ENCODE measurements around the gene RFXAP. TPM values are rescaled to one million over a fixed set of nuclear protein-coding genes. Genes with fewer than 3 reads are reported as not detected.

The RFXAP gene
- total and polyA plus RNA-seq, 2 experiments from 2014 or later, result 1.8 to 2.2 TPM

DNA sequence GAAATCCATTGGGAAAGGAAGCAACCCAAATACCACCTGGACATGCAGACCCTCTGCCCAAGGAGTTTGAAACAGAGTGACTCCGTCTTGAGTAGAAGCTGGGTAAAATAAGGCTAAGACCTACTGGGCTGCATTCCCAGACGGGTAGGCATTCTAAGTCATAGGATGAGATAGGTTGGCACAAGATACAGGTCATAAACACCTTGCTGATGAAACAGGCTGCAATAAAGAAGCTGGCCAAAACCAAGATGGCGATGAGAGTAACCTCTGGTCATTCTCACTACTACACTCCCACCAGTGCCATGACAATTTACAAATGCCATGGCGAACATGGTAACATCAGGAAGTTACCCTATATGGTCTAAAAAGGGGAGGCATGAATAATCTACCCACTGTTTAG, 40.2 kb downstream of the RFXAP start:
- Histone ChIP-seq H3K27me3 (replicated peaks; ENCODE audit: insufficient read depth) (no peaks in the 10 kb centered on the region), H3K27ac (no peak overlapping the region), H4K20me1 (ENCODE audit: insufficient read depth) (no peaks in the 10 kb centered on the region), H2AFZ (no peak overlapping the region), H3K4me2 (ENCODE audit: unreplicated experiment) (no peak overlapping the region), H3K9ac (no peak overlapping the region), H3K4me3 (no peak overlapping the region), H3K9me2 (ENCODE audit: insufficient read depth) (no peaks in the 10 kb centered on the region), H3K4me1 (ENCODE audit: insufficient read depth) (0 out of 2 replicates have a peak, but pooled peaks cover 6% of the 10 kb centered on the region), H3K9me3 (ENCODE audit: low read depth) (no peaks in the 10 kb centered on the region), H3K79me2 (ENCODE audit: insufficient read depth) (no peaks in the 10 kb centered on the region), H3F3A (ENCODE audit: insufficient read depth) (no peaks in the 10 kb centered on the region), H3K36me3 (ENCODE audit: low read depth) (no peaks in the 10 kb centered on the region)
- TF ChIP-seq EZH2phosphoT487 (IDR thresholded peaks at IDR 0.05; ENCODE audit: insufficient read depth, low read depth) (no peak), EZH2 (IDR thresholded peaks at IDR 0.05; ENCODE audit: insufficient read depth, poor library complexity, severe bottlenecking) (no peak)
- WGBS, 2 experiments (ENCODE audit: low coverage in 1 of 2, low lambda C conversion rate in 2 of 2, missing lambda C conversion rate in 2 of 2), result 95 to 99% methylated on average over 4 of the region's 4 CpGs
- no peak for DNase-seq
- in situ Hi-C loops (cut with MboI), result loop anchor here (5.0 kb wide), 1 partner anchor 123 kb away; no protein-coding TSS in a partner anchor

DNA sequence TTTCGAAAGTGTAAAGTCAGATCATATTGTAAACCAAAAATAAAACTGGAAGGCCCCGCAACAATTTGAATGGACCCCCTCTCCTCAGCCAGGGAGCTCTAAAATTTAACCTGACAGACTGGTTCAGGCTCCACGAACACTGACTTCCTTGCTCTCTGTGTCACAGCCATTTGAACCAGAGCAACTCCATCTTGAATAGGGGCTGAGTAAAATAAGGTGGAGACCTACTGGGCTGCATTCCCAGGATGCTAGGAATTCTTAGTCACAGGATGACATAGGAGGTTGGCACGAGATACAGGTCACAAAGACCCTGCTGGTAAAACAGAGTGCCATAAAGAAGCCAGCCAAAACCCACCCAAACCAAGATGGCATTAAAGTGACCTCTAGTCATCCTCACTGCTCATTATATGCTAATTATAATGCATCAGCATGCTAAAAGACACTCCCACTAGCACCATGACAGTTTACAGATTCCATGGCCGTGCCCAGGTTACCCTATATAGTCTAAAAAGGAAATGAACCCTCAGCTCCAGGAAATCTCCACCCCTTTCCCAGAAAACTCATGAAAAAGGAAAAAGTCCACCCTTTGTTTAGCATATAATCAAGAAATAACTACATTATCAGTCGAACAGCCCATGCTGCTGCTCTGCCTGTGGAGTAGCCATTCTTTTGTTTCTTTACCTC, 43.1 kb downstream of the RFXAP start:
- Histone ChIP-seq H3K27ac (no peak overlapping the region), H3K36me3 (ENCODE audit: low read depth) (no peaks in the 10 kb centered on the region), H2AFZ (peak overlapping the region; percentile 47; the same call in 1 of the 2 replicates), H3K9ac (no peak overlapping the region), H3F3A (ENCODE audit: insufficient read depth) (no peaks in the 10 kb centered on the region), H3K27me3 (replicated peaks; ENCODE audit: insufficient read depth) (no peaks in the 10 kb centered on the region), H3K79me2 (ENCODE audit: insufficient read depth) (no peaks in the 10 kb centered on the region), H3K9me3 (ENCODE audit: low read depth) (no peaks in the 10 kb centered on the region), H3K9me2 (ENCODE audit: insufficient read depth) (no peaks in the 10 kb centered on the region), H3K4me2 (ENCODE audit: unreplicated experiment) (no peak overlapping the region), H3K4me3 (no peak overlapping the region), H3K4me1 (ENCODE audit: insufficient read depth) (0 out of 2 replicates have a peak, but pooled peaks cover 6% of the 10 kb centered on the region), H4K20me1 (ENCODE audit: insufficient read depth) (no peaks in the 10 kb centered on the region)
- in situ Hi-C loops (cut with MboI), result no loop called here
- TF ChIP-seq EZH2phosphoT487 (IDR thresholded peaks at IDR 0.05; ENCODE audit: insufficient read depth, low read depth), result no peak
- TF ChIP-seq EZH2 (IDR thresholded peaks at IDR 0.05; ENCODE audit: insufficient read depth, poor library complexity, severe bottlenecking), result no peak
- WGBS, 2 experiments (ENCODE audit: low coverage in 1 of 2, low lambda C conversion rate in 2 of 2, missing lambda C conversion rate in 2 of 2), result 82 to 85% methylated on average over 6 of the region's 6 CpGs
- DNase-seq, result peak; percentile 7

DNA sequence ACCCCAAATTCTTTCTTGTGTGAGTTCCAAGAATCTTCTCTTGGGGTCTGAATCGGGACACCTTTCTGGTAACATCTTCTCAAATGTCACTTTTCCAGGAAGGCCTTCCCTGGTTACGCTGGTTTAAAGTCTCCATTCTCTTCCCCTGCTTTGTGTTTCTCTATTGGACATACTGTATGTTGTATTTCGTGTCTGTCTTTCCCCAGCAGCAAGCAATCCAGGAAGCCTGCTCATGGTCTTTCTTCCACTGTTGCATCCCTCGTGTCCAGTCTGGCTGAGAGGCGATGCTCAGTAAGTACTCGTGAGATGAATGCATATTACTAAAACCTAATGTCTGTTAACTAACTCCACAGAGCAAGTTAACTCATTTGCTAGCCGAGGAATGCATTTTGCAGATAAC, 43.7 kb downstream of the RFXAP start:
- H3K4me2 ChIP-seq (ENCODE audit: unreplicated experiment), result no peak overlapping the region
- no peak overlapping the region for H3K9ac ChIP-seq
- H3K36me3 ChIP-seq (ENCODE audit: low read depth), result no peaks in the 10 kb centered on the region
- H4K20me1 ChIP-seq (ENCODE audit: insufficient read depth), result no peaks in the 10 kb centered on the region
- DNase-seq, result no peak
- no peaks in the 10 kb centered on the region for H3K9me2 ChIP-seq (ENCODE audit: insufficient read depth)
- H3K27me3 ChIP-seq (replicated peaks; ENCODE audit: insufficient read depth), result no peaks in the 10 kb centered on the region
- H3K4me1 ChIP-seq (ENCODE audit: insufficient read depth), result 0 out of 2 replicates have a peak, but pooled peaks cover 6% of the 10 kb centered on the region
- WGBS, 2 experiments (ENCODE audit: low coverage in 1 of 2, low lambda C conversion rate in 2 of 2, missing lambda C conversion rate in 2 of 2), result 97 to 100% methylated on average over 7 of the region's 7 CpGs
- H3K9me3 ChIP-seq (ENCODE audit: low read depth), result no peaks in the 10 kb centered on the region
- no peak overlapping the region for H3K4me3 ChIP-seq
- H2AFZ ChIP-seq, result 0 out of 2 replicates have a peak overlapping the region, but pooled peaks have one; percentile 47
- H3K79me2 ChIP-seq (ENCODE audit: insufficient read depth), result no peaks in the 10 kb centered on the region
- no peak overlapping the region for H3K27ac ChIP-seq
- no peaks in the 10 kb centered on the region for H3F3A ChIP-seq (ENCODE audit: insufficient read depth)
- in situ Hi-C loops (cut with MboI), result no loop called here
- TF ChIP-seq EZH2phosphoT487 (IDR thresholded peaks at IDR 0.05; ENCODE audit: insufficient read depth, low read depth) (no peak), EZH2 (IDR thresholded peaks at IDR 0.05; ENCODE audit: insufficient read depth, poor library complexity, severe bottlenecking) (no peak)

- WGBS, 2 experiments (ENCODE audit: low coverage in 1 of 2, low lambda C conversion rate in 2 of 2, missing lambda C conversion rate in 2 of 2), result 84 to 86% methylated on average over 5 of the region's 5 CpGs
- TF ChIP-seq EZH2phosphoT487 (IDR thresholded peaks at IDR 0.05; ENCODE audit: insufficient read depth, low read depth) (no peak), EZH2 (IDR thresholded peaks at IDR 0.05; ENCODE audit: insufficient read depth, poor library complexity, severe bottlenecking) (no peak)
Measured at GRCh38 chr13:36865265-36865664, 46.2 kb downstream of the RFXAP start.

More at GRCh38 chr13:36865265-36865664, 46.2 kb downstream of the RFXAP start:
- H2AFZ ChIP-seq, result no peak overlapping the region
- H3F3A ChIP-seq (ENCODE audit: insufficient read depth), result no peaks in the 10 kb centered on the region
- no peak overlapping the region for H3K4me2 ChIP-seq (ENCODE audit: unreplicated experiment)
- in situ Hi-C loops (cut with MboI), result no loop called here
- no peak overlapping the region for H3K4me3 ChIP-seq
- H3K79me2 ChIP-seq (ENCODE audit: insufficient read depth), result no peaks in the 10 kb centered on the region
- no peaks in the 10 kb centered on the region for H3K9me3 ChIP-seq (ENCODE audit: low read depth)
- no peak overlapping the region for H3K27ac ChIP-seq
- no peaks in the 10 kb centered on the region for H3K9me2 ChIP-seq (ENCODE audit: insufficient read depth)
- no peak overlapping the region for H3K9ac ChIP-seq
- no peaks in the 10 kb centered on the region for H3K36me3 ChIP-seq (ENCODE audit: low read depth)
- 0 out of 2 replicates have a peak, but pooled peaks cover 6% of the 10 kb centered on the region for H3K4me1 ChIP-seq (ENCODE audit: insufficient read depth)
- no peaks in the 10 kb centered on the region for H3K27me3 ChIP-seq (replicated peaks; ENCODE audit: insufficient read depth)
- DNase-seq, result no peak
- no peaks in the 10 kb centered on the region for H4K20me1 ChIP-seq (ENCODE audit: insufficient read depth)

All from GM23248 (cell line).